Panc1 (cell line): ENCODE data around the gene ATRN. TPM values are rescaled to one million over a fixed set of nuclear protein-coding genes. Genes with fewer than 3 reads are reported as not detected.

Experiments
- ATAC-seq: fragments of 200-7000 bp; cut with Tn5 transposase; 2 replicates; pipeline ENCODE4 v1.9.1; 2020; ENCODE audit warnings: mild to moderate bottlenecking, moderate library complexity
- BruUV-seq: library from RNA; stranded (reverse); fragments of 400-500 nt; replicated peaks from 2 replicates; lab custom pipeline; 2021; lab: Mats Ljungman, UMichigan
- CTCF ChIA-PET: fragments of 300-600 bp; sonication (Branson Sonifier 250); formaldehyde crosslinking; loops from one replicate; lab custom pipeline; 2022; ENCODE audit warnings: antibody characterized with exemption; lab: Charles Lee
- POLR2A ChIA-PET: fragments of 300-600 bp; sonication (Branson Sonifier 250); formaldehyde crosslinking; loops from one replicate; lab custom pipeline; 2022; ENCODE audit warnings: antibody characterized with exemption; lab: Charles Lee
- DNase-seq: peaks from one replicate; pipeline ENCODE4 v3.0.0-alpha.2; 2010; ENCODE audit warnings: low read depth, low spot score
- H3K27ac ChIP-seq: 2 replicates; pipeline ENCODE4 v1.5.1; 2011; ENCODE audit warnings: mild to moderate bottlenecking, low read length, inconsistent platforms
- H3K27me3 ChIP-seq: fragments of 200-500 bp; sonication (Bioruptor generic); 2 replicates; pipeline ENCODE4 v1.6.0; 2014; ENCODE audit warnings: low read length, inconsistent platforms; ENCODE audit not compliant: control insufficient read depth, insufficient read depth
- H3K36me3 ChIP-seq: fragments of 200-500 bp; sonication (Bioruptor generic); 2 replicates; pipeline ENCODE4 v1.5.1; 2014; ENCODE audit warnings: inconsistent platforms, mild to moderate bottlenecking, low read length, moderate library complexity; ENCODE audit not compliant: control insufficient read depth, insufficient read depth
- H3K4me1 ChIP-seq: 2 replicates; pipeline ENCODE4 v1.5.1; 2011; ENCODE audit warnings: inconsistent platforms, mild to moderate bottlenecking, low read length, moderate library complexity; ENCODE audit not compliant: control insufficient read depth, insufficient read depth
- H3K4me3 ChIP-seq, 2 experiments: 2 replicates each; pipeline ENCODE4 v1.5.1; 2011 to 2012; ENCODE audit warnings: low read depth in 2 of 2, low read length in 2 of 2, mild to moderate bottlenecking in 2 of 2, inconsistent platforms in 1 of 2, moderate library complexity in 1 of 2
- H3K9me3 ChIP-seq: fragments of 200-500 bp; sonication (Bioruptor generic); 2 replicates; pipeline ENCODE4 v1.5.1; 2014; ENCODE audit warnings: low read depth, mild to moderate bottlenecking, inconsistent platforms, low read length, moderate library complexity; ENCODE audit not compliant: control insufficient read depth, insufficient read depth
- POLR2AphosphoS5 ChIP-seq: IDR thresholded peaks from 2 replicates; pipeline ENCODE4 v1.6.1; 2012; ENCODE audit warnings: mild to moderate bottlenecking, low read depth, low read length, moderate library complexity
- REST ChIP-seq, 2 experiments: IDR thresholded peaks; 2 replicates each; pipeline ENCODE4 v1.6.1; 2011 to 2012; ENCODE audit warnings: low read depth in 2 of 2, control low read depth in 1 of 2, low read length in 1 of 2, mild to moderate bottlenecking in 1 of 2, moderate library complexity in 1 of 2; ENCODE audit not compliant: insufficient read depth in 1 of 2
- SIN3A ChIP-seq: IDR thresholded peaks from 2 replicates; pipeline ENCODE4 v1.6.1; 2012; ENCODE audit warnings: low read depth, mild to moderate bottlenecking, low read length, moderate library complexity, borderline replicate concordance; ENCODE audit not compliant: insufficient read depth
- TCF7L2 ChIP-seq: IDR thresholded peaks from 2 replicates; pipeline ENCODE4 v1.6.1; 2011; ENCODE audit warnings: mild to moderate bottlenecking, low read depth, low read length, inconsistent platforms
- in situ Hi-C: cut with HindIII; loops from 2 replicates; pipeline ENCODE4 v1.10.0; 2016; ENCODE audit warnings: low sequenced_read_pairs, low pct_unique_long_range_greater_than_20kb
- intact Hi-C: fragments of 100-400 bp; cut with micrococcal nuclease; formaldehyde crosslinking; loops from one replicate; pipeline ENCODE4 v1.10.0; 2022; ENCODE audit not compliant: unreplicated experiment
- total RNA-seq: library from RNA; stranded (reverse); gene quantifications from one replicate; pipeline ENCODE4 v1.2.1, GENCODE V29; 2021; ENCODE audit not compliant: unreplicated experiment
- TF ChIP-seq, protein P1 (sequence below): fragments of 450-650 bp; IDR thresholded peaks from 2 replicates; pipeline ENCODE4 v1.5.1; 2017; ENCODE audit warnings: mild to moderate bottlenecking

Gene ATRN
- total RNA-seq, 1 experiment from 2014 or later: 33.8 TPM

DNA sequence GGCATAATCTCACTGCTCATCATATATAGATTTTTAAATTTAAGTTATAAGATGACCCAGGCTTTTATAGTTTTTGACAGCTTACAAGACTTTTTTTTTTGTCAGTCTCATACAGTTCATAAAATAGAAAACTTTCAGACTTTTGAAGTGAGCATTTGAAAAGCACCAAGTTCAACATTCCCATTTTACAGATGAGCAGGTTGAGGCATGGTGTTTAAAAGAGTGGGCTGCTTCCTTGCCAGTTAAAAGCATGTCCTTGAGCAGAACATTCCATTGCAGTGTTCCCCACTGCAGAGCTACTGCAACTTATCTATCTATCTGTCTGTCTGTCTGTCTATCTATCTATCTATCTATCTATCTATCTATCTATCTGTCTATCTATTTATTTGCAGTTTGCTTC is 105.5 kb downstream of the ATRN start:
- ChIA-PET CTCF (interaction anchor here (0.6 kb wide), 1 partner anchor 54 kb away, joined by 6 read pairs; no protein-coding TSS in a partner anchor), POLR2A (no interaction called here)
- intact Hi-C loops: no loop called here
- no peaks in the 10 kb centered on the region; the same call in 1 of the 2 replicates for H3K36me3 ChIP-seq
- H3K27ac ChIP-seq: no peak overlapping the region
- no peaks in the 10 kb centered on the region for H3K4me1 ChIP-seq
- H3K27me3 ChIP-seq: no peaks in the 10 kb centered on the region
- H3K9me3 ChIP-seq: no peaks in the 10 kb centered on the region
- TF ChIP-seq SIN3A (no peak), REST (IDR thresholded peaks at IDR 0.05; ENCODE audit: insufficient read depth in 1 of 2, low read depth in 2 of 2, low read length in 1 of 2) (no peak), TCF7L2 (no peak), POLR2AphosphoS5 (no peak)
- TF ChIP-seq, protein P1, sequence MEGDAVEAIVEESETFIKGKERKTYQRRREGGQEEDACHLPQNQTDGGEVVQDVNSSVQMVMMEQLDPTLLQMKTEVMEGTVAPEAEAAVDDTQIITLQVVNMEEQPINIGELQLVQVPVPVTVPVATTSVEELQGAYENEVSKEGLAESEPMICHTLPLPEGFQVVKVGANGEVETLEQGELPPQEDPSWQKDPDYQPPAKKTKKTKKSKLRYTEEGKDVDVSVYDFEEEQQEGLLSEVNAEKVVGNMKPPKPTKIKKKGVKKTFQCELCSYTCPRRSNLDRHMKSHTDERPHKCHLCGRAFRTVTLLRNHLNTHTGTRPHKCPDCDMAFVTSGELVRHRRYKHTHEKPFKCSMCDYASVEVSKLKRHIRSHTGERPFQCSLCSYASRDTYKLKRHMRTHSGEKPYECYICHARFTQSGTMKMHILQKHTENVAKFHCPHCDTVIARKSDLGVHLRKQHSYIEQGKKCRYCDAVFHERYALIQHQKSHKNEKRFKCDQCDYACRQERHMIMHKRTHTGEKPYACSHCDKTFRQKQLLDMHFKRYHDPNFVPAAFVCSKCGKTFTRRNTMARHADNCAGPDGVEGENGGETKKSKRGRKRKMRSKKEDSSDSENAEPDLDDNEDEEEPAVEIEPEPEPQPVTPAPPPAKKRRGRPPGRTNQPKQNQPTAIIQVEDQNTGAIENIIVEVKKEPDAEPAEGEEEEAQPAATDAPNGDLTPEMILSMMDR: no peak
- BruUV-seq: no TSS peak
- in situ Hi-C loops: no loop called here
- H3K4me3 ChIP-seq: no peak overlapping the region
- no peak for DNase-seq
- ATAC-seq: no peak

DNA sequence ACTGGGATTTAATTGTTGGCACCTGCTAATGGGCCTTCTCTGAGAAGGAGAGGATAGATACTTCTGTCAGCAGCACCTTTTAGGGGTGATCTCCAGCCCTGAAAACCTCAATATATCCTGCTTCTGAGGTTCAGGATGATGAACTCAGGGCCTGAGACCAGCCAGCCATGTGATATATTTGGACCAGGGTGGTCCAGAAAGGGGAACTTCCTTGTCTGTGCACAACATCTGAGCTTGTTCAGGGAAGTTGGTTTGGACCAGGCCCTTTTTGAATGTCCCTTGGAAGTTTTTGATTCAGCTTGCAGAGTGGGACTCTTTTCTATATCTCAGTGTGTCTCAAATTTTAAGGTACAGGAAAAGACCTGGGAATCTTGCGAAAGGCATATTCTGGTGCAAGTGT is 106.5 kb downstream of the ATRN start:
- H3K4me3 ChIP-seq: no peak overlapping the region
- in situ Hi-C loops: no loop called here
- no peak overlapping the region for H3K27ac ChIP-seq
- DNase-seq: no peak
- CTCF ChIA-PET: no interaction called here
- H3K27me3 ChIP-seq: no peaks in the 10 kb centered on the region
- POLR2A ChIA-PET: no interaction called here
- intact Hi-C loops: no loop called here
- H3K4me1 ChIP-seq: no peaks in the 10 kb centered on the region
- H3K9me3 ChIP-seq: no peaks in the 10 kb centered on the region
- BruUV-seq: no TSS peak
- no peak for TF ChIP-seq TCF7L2
- TF ChIP-seq, protein P1: no peak
- TF ChIP-seq REST (IDR thresholded peaks at IDR 0.05; ENCODE audit: insufficient read depth in 1 of 2, low read depth in 2 of 2, low read length in 1 of 2): no peak
- TF ChIP-seq POLR2AphosphoS5: no peak
- no peak for TF ChIP-seq SIN3A
- no peaks in the 10 kb centered on the region; the same call in 1 of the 2 replicates for H3K36me3 ChIP-seq
- ATAC-seq: no peak
